T1000 (cell line): Measurements from ENCODE around the gene EMCN.
A peak's percentile ranks its signal among the peaks of the same experiment; 100 is the strongest.
"Not testable (repeated sequence)": the region's sequence is repeated elsewhere in the genome, so short reads cannot be mapped to it uniquely, and the experiment has no call there.

Experiments
- DNase-seq: peaks from one replicate; lab custom pipeline; 2025; ENCODE audit warnings: mixed read lengths; lab: John Stamatoyannopoulos, UW

The EMCN gene

DNA sequence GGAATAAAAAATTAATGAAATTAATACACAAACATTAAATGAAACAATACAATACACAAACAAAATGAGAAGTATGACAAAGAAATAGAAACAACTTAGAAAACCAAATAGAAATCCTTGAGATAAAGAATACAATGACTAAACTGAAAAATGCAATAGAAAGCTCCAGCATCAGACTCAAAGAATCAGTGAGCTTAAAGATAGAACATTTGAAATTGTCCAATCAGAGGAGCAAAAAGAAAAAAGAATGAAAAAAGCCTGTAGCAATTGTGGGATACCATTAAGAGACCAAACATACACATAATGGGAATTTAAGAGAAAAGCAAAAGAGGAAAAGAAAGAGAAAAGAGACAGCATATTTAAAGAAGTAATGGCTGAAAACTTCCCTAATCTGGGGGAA is 25.7 kb downstream of the EMCN start:
- DNase-seq = no peak

DNA sequence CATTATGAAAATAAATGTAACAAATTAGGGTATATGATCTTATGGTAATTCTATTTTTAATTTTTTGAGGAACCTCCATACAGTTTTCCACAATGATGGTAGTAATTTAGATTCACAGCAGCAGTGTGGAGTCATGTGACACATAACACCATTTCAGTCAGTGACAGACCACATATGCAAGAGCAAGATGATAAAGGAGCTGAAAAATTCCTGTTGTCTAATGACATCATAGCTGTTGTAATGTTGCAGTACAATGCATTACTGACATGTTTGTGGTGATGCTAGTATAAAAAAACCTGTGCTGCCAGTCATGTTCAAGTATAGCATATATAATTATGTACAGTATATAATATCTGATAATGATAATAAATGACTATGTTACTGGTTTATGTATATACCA is 28.5 kb downstream of the EMCN start:
- no peak for DNase-seq

DNA sequence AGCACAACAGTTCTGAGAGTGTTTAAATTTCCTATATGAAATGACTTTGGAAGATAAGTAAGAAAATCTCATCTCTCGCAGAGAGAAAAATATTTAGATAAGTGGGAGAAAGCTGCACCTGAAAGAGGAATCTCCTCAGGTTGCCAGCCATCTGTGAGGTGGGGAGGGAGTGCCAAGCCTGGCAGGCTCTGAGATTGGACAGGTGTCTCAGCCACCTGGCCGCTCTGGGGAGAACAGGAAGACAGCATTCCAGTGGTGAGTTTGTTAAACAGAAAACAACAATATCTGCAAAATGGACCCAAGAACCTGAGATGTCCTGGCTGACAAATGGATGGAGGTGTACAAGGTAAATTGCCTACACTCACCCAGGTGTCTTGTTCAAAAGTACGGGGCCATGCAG is 31.3 kb downstream of the EMCN start:
- DNase-seq = no peak

DNA sequence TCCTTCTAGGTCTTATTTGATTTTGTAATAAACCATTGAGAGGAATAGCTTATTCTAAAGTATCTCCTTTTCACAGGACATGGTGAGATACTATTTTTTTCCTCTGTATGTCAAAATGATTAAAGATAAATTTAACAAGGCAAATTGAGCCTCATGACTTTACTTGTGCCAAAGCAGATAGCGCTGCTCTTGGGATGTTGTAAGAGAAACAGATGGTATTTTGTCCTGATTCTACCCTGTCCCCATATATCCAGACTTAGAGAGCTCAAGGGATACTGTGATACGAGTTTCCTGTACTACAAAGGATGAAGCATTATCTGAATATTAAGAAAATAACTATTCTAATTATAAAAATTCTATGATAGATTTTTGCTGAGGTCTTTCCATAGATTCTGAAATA is 34.0 kb downstream of the EMCN start:
- DNase-seq = no peak

DNA sequence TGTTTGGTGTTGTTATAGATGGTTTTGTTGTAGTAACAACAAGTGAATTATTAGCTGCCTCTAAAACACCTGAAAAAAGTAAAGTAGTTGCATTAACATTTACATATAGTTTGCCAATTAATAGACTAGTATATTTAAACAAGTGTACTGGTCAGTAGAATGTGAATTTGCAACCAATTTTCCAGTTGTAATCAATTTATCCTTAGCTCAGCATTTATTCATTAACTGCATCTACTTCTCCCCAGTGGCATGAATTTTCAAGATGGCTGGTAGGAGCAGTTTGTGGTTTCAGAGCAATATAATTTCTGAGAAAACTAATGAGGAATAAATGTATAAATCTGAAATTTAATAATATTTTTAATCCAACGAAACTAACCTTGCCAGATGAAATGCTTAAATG is 37.9 kb downstream of the EMCN start:
- no peak for DNase-seq

DNA sequence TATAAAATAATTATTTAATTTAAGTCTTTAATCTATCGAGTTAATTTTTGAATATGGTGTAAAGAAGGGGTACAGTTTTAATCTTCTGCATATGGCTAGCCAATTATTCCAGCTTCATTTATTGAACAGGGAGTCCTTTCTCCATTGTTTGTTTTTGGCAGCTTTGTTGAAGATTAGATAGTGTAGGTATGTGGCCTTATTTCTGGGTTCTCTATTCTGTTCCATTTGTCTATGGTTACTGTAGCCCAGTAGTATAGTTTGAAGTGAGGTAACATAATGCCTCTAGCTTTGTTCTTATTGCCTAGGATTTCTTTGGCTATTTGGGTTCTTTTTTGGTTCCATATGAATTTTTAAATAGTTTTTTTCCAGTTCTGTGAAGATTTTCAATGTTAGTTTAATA is 48.3 kb downstream of the EMCN start:
- DNase-seq = no peak

DNA sequence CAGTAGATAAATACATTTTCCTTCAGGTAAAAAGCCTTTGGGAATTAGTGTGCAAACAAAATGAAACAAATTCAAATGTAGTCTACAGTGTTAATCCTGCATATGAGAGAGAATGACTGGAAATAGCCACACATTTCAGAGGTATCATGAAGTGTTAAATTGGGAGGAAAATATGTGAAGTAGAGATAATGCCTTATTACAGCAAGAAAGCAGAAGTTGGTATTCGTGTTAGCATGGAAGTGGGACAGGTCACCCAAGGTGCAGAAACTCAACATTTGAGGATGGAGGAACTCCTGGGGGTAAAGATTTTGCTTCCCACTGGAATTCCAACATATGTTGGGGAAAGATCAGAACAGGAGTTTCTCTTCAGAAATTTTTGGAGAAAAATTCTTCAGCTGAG is 51.3 kb downstream of the EMCN start:
- DNase-seq = no peak

DNA sequence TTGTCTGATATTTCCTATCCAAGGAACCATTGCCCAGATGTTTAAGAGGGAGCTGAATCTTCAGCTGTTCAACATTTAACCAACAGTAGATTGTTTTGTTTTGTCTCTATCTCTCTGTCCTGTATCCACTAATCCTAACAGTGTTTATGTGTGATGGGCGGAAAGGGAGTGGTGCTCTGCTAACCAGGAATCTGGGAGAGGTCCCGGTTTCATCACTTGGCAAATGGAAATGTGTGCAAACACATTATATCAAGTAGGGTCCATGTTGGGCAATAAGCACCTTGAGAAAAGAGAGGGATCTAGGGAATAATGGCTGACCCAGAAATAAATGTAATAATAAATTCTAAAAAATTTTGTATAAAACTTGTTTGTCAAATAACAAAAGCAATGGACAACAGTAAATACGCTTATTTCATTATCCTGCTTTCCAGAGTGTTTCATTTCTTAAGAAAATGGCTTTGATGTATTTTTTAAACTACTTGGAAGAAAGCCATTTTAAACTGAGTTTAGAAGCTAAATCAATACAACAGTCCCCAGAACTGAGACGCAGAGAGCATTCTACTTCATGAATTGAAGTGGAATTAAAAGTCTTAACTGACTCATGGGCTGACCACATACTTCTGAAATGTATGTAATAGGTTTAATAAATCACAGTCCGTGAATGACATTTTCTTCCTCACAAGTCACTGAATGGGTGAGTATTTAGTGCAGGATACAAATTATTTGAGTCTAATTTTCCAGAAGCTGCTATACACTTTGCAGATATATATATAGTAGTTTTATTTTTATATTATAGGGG is 55.8 kb downstream of the EMCN start:
- DNase-seq = no peak

DNA sequence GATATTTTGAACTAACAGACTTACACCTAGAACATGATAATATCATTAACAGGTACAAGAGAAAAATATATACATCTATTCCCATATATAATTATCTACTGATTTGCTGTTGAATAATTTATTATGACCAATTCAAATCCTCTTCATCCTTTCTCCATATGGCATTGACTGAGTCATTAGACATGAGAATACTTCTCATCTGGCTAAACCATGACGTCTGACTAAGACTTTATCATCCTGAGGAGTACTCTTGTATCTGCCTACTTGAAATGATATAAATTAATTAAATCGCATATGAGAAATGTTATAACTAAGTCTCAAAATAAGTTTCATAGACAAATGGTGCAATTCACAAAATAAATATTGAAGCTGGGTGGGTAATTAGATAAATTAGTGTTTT is 67.4 kb downstream of the EMCN start:
- no peak for DNase-seq

DNA sequence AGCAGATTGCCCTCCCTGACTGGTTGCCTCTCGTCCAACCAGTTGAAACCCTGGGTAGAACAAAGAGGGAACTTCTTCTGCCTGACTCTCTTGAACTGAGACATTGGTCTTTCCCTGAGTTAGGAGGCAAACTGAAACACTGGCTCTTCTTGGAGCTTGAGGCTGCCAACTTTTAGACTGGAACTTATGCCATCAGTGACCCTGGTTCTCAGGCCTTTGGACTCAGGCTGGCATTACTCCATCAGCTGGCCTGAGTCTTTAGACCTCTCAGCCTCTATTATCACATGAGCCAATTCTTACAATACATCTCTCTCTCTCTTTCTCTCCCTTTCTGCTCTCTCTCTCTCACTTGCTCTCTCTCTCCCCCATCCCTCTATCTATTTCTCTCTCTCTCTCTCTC is 86.4 kb downstream of the EMCN start:
- no peak for DNase-seq

DNA sequence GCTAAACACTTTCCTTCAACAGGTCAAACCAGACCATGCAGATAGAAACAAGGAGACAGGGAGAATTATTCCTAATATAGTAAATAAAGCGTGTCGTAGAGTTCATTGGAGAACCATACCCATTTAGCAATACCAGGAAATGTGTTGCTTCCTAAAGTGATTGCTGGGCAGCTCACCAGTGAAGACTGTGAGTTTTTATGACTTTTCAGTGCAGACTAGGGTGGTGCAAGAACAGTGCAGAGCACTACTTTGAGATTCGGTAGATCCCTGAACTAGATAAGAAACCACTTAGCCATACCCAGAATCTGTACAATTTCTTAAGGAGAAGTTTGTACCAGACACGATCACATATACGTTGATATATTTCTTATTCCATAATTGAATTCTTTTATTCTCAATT is 87.4 kb downstream of the EMCN start:
- no peak for DNase-seq

DNA sequence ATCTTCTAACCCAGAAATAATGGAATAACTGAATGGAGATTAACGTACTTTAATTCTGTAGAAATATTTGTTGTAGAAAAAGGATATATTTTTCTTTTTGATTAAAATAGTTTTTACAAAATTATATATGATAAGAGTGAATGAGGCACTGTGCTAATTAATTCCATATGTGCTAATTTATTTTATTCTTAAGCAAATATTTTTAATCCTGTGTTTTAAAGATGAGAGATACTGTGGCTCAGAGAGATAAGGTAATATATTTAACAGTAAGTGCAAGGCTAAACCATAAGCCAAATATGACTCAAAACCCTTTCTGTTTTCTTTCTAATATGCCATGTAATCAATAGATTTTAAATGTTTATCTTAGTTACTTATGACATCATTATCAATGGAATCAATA is 88.2 kb downstream of the EMCN start:
- no peak for DNase-seq

DNA sequence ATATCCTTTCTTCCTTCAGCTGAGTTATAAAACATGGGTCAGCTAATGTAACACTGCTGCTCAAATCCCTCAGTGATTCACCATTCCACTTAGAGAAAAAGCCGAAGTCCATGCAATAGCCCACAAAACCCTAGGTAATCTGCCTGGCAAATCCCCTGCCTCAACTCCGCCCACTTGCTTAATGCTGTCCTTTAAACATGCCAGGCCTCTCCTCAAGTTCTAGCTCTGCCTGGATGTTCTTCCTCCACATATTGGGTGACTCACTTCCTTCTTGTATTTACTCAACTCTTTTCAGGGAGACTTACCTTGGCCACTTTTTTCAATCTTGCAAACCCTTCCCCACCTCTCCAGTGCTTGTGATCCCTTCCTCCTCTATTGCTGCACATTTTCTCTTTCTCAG is 89.8 kb downstream of the EMCN start:
- DNase-seq = peak; percentile 23

DNA sequence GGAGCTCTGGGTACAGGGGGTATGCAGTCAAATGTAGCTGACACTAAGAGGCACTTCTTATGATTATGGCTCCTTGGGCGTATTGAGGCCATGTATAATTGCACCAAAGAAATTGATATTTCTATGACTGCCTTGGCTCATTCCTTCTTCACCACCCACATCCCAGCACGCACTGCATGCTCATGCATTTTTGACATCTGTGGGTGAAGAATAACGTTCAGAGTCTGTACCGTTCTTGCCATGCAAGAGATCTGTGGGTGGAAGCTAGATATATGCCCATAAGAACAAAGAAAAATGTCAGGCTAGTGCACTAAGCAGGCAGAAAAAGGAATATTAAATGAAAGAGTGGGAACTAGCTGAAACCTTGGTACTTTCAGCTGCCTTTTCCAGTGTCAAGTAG is 93.4 kb downstream of the EMCN start:
- no peak for DNase-seq

DNA sequence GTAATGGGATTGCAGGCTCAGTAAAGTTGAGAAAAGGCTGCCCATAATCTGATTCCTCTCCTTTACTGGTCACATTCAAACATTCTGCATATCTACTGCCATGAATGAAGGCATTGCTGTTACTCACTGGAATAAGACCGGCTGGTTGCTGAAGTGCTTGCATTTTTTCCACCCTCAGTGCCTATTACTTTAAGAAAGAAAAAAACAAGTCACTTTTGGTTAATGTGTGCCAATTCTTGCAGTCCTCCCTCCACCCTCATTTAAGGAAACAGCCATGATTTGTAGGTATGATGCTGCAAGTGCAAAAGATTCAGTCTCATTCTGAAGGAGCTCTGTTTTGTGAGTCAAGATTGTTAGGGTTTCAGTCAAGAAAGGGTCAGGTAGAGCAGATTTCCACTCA is 94.9 kb downstream of the EMCN start:
- DNase-seq = no peak

DNA sequence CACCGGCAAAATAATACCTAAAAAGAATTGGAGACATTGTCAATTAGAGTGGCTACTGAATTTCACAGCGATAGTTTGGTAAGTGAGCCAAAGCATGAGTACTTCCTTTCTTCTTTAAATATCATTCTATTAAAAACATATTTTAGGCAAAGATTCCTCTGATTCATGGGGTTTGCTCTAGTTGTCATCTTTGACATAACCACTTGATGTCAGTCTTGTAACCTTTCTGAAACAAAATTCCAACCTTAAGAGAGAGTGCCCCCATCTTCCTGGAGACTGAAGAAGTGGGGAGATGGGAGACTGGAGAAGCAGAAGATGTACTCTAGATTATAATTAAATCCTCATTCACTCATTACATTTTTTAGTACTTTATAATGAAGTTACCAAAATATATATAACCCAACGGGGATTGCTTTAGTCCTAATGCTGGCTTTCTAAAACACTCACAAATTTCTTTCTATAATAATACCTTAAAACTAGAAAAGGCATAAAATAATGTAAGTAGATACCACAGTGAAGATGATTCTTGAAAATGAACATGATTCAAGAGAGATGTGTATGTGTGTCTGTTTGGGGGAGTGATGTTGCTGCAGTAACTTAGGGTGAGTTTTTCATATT is 96.4 kb downstream of the EMCN start:
- no peak for DNase-seq

DNA sequence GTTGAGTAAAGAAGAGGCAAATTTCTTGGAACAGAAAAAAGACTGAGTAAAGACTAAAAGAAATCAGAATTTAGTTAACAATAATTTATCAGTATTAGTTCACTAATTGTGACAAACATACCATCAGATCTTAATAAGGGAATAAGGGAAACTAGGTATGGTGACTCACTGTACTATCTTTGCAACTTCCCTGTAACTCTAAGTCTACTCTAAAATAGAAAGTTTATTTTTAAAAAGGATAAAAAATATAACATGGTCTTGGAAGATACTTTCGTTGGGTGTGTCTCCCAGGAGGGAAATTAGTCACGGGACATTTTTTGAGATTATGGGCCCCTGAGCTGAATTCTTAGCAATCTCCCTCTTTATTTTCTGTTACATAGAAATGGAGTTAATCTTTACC is 97.3 kb downstream of the EMCN start:
- DNase-seq = no peak

DNA sequence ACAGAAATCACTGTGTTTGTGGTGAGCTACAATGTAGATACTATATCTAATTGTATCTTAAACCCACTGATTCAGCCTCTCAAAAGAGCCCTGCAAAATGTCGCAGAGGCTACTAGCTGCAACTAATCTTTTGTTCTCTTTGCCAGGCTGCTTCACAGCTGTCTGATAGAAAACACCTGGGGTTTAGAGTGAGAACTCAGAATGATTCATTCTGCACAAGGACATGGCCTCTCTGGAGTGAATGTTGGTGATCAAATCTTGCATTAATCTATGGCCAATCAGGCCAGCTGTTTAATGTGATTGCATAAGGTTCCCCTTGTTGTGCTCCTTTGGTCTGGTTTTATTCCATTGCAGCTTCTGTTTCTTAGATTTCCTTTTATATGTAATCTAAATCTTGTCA is 100.3 kb downstream of the EMCN start:
- no peak for DNase-seq

DNA sequence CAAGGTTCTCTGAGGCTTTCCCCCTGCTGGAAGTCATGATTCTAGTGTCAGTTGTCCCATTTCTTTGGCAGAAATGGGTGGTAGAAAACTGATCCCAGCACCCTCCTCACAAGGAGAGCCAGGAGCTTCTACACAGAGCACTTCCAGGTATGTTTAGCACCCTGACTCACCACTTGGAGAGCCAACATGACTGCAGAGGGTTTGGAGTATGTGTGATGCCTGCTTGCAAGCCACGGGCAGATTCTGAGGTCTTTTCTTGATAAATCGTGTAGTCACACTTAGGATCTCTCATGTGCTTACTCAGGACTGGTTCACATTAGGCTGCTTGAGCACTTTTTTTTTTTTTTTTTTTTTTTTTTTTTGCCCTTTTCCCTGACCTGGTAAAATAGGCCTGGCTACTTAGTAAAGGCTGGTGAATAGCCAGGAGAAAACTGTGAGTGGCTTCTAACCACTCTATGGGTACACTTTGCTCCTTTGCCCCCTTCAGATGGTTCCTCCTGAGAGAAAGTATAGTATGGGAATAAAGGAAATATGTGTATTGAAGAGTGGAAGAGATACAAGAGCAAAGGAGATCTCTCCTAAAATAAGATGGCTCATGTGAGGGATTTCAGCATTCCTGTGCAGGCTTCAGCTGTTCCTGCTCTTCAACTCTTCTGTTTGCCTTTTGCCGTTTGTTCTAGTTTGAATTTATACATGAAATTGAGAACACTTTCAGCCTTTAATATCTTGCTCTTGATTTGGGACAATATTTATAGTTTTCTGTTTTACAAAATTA is 103.6 kb downstream of the EMCN start:
- DNase-seq = no peak

DNA sequence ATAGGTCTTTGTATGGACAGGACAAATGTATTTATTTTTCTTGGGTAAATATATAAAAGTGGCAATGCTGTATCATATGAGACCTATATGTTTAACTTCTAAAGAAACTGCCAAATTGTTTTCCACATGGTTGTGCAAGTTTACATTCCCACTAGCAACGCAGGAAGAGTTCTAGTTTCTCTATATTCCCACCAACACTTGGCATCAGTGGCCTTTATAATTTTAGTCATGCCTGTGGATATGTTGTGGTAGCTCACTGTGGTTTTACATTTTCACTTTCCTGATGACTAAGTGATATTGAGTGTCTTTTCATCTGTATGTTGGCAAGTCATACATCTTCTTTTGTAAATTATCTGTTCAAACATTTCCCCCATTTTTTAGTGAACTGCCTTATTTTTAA is 126.0 kb downstream of the EMCN start:
- DNase-seq = no peak

DNA sequence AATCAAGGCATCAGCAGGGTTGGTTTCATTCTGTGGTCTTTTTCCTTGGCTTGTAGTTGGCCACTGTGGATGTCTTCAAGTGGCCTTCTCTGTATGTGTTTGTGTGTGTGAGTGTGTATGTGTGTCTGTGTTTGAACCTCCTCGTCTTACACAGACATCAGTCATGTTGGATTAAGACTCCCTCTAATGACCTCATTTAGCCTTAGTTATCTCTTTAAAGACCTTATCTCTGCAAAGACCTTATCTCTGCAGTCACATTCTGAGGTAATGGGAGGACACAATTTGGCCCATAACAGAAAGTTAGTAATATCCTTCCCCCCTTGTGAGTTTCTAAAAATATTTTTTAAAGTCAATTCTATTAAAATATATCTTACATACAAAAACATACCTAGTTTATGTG is 126.7 kb downstream of the EMCN start:
- DNase-seq = no peak

DNA sequence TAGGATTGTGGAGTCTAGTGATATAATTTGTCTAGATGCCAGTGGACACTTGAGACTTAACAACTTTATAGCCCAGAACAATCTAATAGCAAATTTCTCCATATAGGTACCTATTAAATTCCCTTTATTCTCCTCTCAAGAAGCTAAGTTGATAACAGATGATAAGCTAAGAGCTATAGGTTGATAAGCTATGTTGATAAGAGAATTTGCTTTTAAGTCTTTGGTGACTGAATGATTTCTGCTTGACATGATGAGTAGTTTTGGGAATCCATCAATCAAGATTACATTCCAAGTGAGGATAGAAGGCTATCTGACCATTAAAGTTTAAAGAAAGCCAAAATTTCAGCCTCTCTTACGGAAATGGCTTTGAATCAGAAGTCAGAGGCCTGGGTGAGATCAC is 131.6 kb downstream of the EMCN start:
- DNase-seq = no peak

DNA sequence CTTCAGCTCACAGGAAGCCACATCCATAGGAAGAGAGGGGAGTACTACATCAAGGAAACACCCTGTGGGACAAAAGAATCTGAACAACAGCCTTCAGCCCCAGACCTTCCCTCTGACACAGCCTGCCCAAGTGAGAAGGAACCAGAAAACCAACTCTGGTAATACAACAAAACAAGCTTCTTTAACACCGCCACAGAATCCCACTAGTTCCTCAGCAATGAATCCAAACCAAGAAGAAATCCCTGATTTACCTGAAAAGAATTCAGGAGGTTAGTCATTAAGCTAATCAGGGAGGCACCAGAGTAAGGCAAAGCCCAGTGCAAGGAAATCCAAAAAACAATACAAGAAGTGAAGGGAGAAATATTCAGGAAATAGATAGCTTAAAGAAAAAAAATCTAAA is 137.4 kb downstream of the EMCN start:
- not testable (repeated sequence) for DNase-seq
